GM10847 (cell line): ENCODE measurements around the gene HSPA14.
A peak's percentile ranks its signal among the peaks of the same experiment; 100 is the strongest.

Source experiments
- POLR2A ChIP-seq: IDR thresholded peaks from 2 replicates; pipeline ENCODE4 v1.6.1; 2011; ENCODE audit not compliant: insufficient read length; ENCODE audit errors: extremely low read depth

HSPA14 gene, protein sequence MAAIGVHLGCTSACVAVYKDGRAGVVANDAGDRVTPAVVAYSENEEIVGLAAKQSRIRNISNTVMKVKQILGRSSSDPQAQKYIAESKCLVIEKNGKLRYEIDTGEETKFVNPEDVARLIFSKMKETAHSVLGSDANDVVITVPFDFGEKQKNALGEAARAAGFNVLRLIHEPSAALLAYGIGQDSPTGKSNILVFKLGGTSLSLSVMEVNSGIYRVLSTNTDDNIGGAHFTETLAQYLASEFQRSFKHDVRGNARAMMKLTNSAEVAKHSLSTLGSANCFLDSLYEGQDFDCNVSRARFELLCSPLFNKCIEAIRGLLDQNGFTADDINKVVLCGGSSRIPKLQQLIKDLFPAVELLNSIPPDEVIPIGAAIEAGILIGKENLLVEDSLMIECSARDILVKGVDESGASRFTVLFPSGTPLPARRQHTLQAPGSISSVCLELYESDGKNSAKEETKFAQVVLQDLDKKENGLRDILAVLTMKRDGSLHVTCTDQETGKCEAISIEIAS

DNA sequence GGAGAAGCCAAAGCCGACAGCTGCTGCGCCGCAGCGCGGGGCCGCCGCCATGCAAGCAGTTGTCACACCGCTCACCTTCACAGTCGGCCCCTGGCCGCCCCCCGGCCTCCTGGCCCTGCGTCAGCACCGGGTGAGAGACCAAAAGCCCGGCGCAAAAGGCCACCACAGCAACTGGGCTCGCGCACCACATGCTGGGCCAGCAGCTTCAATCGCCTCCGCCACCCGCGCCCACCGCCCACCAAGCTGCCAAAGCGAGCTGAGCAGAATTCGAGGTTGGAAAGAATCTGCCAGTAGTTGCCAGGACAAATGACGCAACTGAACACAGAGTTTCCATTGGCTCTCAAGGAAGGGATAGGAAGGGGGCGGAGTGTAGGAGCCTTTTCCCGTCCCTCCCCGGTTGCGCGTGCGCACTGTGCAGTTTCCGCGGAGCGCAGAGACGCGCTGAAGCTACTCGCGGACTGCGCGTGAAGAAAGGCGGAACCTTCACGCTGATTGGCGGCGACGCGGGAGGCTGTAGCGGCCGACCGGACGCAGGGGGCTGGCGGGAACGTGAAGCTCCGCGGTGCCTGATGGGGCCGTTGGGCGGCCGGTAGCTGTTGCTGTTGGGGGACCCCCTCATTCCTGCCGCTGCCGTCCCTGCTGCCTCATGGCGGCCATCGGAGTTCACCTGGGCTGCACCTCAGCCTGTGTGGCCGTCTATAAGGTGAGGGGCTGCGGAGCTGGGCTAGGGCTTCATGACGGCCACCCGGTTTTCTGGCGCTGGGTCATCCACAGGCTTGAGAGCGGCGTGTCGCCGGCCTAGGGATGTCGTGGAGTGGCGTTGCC lies at the start of gene HSPA14, which contains the start of the genes CDNF and MSANTD7:
TSS of gene HSPA14 (plus strand) at position 550 of the 825 bp plus-strand sequence. CDS start at position 647, 97 bp downstream.
TSS of gene CDNF (minus strand) at position 281 of the 825 bp plus-strand sequence. CDS start at position 190, 91 bp downstream.
TSS of gene MSANTD7 (plus strand) at position 550 of the 825 bp plus-strand sequence. CDS start 3,979 bp downstream, outside the sequence.
- TF ChIP-seq POLR2A, result peak; percentile 80

DNA sequence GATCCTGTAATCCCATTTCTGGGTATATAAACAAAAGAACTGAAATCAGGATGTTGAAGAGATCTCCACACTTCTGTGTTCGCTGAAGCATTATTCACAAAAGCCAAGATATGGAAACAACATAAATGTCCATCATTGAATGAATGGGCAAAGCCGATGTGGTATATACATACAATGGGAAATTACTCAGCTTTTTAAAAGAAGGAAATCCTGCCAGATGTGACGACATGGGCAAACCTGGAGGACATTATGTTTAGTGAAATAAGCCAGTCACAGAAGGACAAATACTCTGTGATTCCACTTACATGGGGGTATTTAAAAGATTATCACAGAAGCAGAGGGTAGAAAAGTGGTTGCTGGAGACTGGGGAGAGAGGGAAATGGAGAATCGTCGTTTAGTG lies 39.5 kb upstream of the HSPA14 start:
- TF ChIP-seq POLR2A, result no peak

DNA sequence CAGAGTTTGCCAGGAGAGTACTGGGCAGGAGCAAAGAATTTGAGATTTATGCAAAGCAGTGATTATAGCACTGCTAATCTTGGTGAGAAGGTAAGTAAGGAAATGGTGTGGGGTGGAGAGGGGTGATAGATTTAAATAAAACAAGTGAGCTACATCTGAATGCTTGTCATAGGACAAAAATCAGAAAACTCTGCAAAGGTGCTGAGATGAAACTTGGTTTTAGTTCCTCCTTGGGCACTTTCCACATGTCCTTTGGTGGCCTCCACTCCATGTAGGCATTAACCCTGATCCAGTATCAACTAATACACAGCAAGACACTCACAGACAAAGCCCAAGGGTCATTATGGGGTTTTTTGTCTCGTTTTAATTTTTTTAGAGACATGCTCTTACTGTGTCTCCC lies 37.7 kb upstream of the HSPA14 start:
- no peak for TF ChIP-seq POLR2A

DNA sequence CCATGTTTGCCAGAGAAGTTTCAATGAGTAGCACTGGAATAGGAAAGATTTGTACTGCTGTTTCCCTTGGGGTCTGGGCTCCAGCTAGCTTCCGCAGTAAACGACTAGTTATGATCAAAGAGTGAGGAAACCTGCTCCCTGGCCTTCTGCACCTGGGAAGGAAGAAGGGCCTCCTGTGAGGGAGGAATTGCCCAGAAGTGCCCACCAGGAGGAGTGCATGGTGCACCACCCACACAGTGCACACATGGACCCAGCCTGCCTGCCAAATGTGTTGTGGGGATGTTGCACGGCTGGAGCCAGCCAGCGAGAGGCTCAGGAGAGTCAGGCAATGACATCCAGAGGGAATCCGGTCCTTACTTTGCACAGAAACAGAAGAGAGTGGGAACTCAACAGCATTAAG lies 36.4 kb upstream of the HSPA14 start:
- no peak for TF ChIP-seq POLR2A

DNA sequence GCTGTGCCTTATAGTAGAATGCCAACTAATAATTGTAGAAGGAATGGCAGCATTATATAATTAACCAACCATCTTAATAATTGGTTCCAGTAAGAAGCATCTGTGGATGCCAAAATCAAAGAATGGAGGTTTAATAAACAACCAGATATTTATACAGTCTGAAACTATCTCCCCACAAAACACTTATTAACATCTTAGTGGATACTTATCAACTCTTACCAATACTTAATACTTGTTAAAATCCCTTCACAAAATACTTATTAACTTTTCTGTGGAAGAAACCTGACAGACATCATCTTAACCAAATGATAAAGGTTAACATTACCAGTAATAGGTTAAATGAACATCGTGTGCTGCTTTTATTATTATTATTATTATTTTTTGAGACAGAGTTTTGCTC lies 34.3 kb upstream of the HSPA14 start:
- no peak for TF ChIP-seq POLR2A

DNA sequence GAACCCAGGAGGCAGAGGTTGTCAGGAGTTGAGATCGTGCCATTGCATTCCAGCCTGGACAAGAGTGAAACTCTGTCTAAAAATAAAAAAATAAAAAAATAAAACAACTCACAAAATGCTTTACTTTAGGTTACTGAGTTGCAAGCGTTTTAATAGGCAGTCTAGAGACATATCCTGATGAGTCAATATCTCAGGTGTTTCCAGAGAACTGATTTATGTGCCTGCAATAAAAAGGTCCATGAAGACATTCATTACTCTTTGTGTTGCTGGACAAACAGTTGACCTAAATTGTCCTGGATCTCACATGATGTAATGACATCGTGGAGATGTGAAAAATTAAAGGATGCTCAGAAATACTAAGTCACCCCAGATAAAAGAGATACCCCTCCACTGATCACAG lies 31.8 kb upstream of the HSPA14 start:
- TF ChIP-seq POLR2A, result no peak

DNA sequence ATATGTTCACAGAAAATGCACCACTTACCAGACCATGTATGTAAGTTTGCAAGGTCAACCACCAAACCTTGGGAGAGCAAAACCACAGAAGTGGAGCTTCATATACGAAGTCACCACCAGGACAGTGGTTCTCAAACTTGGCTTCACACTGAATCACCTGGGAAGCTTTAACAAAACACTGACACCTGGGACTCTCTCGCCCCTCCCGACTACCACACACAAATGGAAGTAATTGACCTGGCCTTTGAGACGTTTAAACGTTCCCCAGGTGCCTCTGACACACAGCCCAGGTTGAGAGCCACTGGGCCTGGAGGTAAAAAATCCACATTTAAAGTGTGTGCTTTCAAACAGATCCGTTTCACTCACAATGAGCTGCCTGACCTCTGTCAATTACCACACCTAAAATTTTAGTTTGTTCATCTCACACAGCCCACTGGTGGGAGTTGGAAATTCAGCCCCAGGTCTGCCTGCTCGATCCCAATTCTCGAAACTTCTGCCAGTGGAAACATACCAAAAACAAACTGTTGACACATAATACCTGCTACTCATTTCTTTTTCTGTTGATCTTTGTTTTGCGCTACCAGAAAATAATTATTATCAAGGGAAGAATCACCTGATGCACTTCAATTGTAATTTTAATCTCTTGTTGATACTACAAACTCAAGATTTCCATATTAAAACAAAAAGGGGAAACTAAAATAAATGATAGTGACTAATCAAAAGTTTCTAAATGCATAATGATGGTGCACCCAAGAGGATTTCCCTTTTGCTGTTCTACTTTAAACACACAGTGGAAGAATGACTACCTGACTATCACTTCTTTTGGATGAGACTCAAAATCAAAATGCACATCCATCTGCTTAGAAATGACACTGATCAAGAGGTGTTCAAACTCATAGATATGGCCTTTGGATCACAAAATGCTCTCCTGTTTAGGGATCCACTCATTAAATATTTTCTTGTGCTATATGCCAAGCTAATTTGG lies 26.8 kb upstream of the HSPA14 start:
- no peak for TF ChIP-seq POLR2A

DNA sequence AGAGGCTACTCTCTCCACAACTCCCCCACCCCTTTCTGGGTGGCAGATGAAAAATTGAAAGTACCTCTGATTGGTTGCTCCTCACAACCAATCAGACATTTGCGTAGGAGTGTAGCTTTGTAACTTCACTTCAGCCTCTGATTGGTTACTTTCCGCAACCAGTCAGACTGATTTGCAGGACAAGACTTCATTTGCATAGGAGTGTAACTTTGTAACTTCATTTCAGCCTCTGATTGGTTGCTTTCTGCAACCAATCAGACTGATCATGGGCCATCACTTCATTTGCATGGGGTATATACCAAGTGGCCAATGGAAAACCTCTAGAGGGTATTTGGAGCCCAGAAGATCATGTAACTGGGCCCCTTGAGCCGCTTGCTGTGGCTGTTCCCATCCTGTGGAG lies 25.8 kb upstream of the HSPA14 start:
- no peak for TF ChIP-seq POLR2A

DNA sequence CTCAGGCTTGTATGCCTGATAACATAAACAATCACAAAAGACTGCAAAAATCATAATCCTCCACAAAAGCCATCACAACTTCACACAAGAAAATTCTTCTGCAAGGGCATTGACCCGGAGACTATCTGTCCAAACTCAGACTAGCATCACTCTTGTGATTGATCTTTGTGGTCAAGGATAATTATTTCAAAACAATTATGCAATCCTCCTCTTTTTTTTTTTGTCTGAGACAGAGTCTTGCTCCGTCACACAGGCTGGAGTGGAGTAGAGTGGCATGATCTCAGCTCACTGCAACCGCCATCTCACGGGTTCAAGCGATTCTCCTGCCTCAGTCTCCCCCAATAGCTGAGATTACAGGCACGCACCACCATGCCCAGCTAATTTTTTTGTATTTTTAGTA lies 22.4 kb upstream of the HSPA14 start:
- TF ChIP-seq POLR2A, result no peak

DNA sequence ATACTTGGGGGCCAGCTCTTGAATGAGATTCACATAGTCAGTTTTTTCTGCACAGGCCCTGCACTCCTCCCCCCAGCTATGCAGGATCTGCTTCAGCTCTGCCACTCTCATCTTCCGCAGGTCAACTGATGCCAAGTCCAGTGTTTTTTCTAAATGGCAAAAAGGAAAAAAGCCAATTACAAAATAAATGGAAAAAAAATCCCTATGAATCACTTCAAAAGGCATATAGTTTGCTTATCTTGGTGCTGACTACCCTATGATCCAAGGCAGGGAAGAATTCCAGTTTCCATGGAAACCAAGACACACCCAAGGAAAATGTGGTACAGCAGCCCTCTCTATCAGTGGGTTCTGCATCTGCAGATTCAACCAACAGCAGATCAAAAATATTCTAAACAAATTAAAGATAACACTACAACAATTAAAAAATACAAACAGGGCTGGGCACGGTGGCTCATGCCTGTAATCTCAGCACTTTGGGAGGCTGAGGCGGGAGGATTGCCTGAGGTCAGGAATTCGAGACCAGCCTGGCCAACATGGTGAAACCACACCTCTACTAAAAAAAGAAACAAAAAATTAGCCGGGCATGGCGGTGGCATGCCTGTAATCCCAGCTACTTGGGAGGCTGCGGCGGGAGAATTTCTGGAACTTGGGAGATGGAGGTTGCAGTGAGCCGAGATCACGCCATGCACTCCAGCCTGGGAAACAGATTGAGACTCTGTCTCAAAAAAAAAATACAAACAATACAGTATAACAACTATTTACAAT lies 17.9 kb upstream of the HSPA14 start:
- no peak for TF ChIP-seq POLR2A

DNA sequence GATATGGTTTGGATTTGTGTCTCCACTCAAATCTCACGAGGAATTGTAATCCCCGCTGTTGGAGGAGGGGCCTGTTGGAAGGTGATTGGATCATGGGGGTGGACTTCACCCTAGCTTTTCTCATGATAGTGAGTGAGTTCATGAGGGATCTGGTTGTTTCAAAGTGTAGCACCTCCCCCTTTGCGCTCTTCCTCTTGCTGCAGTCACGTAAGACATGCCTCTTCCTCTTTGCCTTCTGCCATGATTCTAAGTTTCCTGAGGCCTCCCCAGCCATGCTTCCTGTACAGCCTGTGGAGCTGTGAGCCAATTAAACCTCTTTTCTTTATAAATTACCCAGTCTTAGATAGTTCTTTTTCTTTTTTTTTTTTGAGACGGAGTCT lies 17.3 kb upstream of the HSPA14 start:
- TF ChIP-seq POLR2A, result no peak

DNA sequence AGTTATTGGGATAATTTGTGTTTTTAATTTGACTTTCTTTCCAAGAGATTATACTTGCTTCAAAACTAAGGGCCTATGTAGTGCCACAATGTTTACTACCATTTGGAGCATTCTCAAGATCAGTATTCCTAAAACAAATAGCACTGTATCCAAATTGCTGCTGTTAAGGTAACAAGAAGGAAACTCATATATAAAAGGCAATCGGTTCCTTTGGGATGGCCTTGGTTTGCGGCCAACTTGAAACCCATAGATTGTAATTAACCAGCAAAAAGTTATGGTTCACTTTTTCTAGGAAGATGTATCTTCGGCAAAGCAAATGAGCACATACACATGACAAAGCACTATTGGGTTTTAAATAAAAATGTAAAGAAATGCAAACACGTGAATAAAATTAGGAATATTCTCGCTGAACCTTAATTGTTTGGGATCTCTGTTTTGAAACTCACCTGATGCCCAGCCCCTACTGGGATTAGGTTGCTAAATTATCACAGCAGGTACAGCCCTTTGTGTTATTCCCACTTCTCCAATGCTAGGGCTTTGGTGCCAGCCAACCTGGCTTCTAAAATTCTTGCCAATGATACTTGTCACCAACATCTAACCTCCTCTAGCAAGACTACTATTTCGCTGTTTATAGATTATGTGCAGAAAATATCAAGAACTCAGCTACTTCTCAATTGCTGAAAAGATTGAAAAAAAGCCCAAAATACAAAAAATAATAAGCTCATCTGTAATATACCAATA lies 16.3 kb upstream of the HSPA14 start:
- no peak for TF ChIP-seq POLR2A

DNA sequence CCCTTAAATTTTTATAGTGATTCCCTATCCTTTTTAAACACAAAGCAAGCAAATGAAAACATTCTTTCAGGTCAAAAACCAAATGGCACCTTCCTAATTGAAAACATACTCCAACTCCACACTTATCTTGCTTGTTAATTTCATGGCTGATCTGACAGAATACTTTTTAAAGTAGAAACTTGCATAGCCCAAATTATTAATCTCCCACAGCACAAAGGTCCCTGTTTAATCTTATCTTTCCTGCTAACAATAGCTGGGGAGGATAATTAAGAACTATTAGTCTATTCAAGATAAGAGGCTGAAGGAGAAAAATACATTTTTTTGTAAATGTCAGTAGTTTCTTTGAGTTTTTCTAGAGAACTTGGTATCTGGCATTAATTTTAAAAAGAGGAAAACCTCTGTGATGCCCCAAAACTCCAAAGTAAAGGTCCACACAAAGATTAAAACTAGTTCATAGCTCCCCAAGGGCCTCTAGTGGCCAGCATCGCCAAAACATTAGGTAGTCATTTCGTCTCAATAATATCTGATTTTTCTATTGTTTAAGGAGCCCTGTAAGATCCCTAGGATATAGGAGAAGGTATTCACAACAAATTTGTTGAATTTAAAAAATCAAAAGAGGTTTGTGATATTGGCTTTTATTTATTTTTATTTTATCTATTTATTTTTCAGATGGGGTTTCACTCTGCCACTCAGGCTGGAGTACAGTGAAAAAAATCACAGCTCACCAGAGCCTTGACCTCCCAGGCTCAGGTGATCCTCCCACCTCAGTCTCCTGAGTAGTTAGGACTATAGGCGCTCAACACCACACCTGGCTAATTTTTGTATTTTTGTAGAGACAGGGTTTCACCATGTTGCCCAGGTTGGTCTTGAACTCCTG lies 15.0 kb upstream of the HSPA14 start:
- no peak for TF ChIP-seq POLR2A

DNA sequence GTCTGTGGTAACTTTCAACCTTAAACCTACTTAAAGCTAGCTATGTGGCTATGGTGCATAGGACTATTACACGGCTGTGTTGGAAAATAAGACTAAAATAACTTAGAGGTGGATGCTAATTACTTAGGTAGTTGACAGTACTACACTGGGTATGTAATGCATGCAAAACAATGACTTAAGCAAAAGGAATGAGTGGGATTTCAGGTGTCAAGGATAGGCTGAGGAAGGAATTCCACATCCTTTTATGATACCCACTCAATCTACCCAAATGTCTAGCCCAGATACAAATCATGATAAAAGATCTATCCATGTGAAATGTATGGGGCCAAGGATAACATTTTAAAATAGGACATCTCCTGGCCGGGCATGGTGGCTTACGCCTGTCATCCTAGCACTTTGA lies 14.1 kb upstream of the HSPA14 start:
- no peak for TF ChIP-seq POLR2A
